Activated CD4-positive, CD25-positive, alpha-beta regulatory T cell treated with anti-CD3 and anti-CD28 coated beads, Interleukin-2, amount 50 U/mL, for 24 hours (primary cell): ENCODE data around the gene SMAD5.

ENCODE experiments used
- ATAC-seq, 2 donors: fragments of 150-1000 bp; cut with Tn5 transposase; one replicate each; pipeline ENCODE4 v1.10.0; 2021; ENCODE audit warnings: mild to moderate bottlenecking in 1 of 2, moderate library complexity in 1 of 2

Gene SMAD5

GRCh38 chr5:136115183-136115865 lies 17.3 kb upstream of the SMAD5 start:
- ATAC-seq = peak in 1 of 2 donors; percentile 13

- ATAC-seq = no peak
Measured at GRCh38 chr5:136120529-136120928, 12.1 kb upstream of the SMAD5 start.

GRCh38 chr5:136123236-136123768 lies 9.3 kb upstream of the SMAD5 start:
- peak in 1 of 2 donors; percentile 36 for ATAC-seq

- ATAC-seq = no peak
Measured at GRCh38 chr5:136127560-136127959, 5.1 kb upstream of the SMAD5 start.

GRCh38 chr5:136128481-136128880 lies 4.2 kb upstream of the SMAD5 start:
- no peak for ATAC-seq

GRCh38 chr5:136129445-136129844 lies 3.2 kb upstream of the SMAD5 start:
- ATAC-seq = no peak

- no peak for ATAC-seq
Measured at GRCh38 chr5:136130581-136130980, 2.1 kb upstream of the SMAD5 start.

- no peak for ATAC-seq
Measured at GRCh38 chr5:136132087-136132486, 558 bp upstream of the SMAD5 start.

- peak; percentile 42 to 44 for ATAC-seq
Measured at GRCh38 chr5:136133222-136133921, 727 bp downstream of the SMAD5 start.

GRCh38 chr5:136133922-136134379 lies 1.3 kb downstream of the SMAD5 start:
- no peak for ATAC-seq

GRCh38 chr5:136134653-136135052 lies 2.0 kb downstream of the SMAD5 start:
- ATAC-seq = no peak

GRCh38 chr5:136135536-136135935 lies 2.9 kb downstream of the SMAD5 start:
- no peak for ATAC-seq

GRCh38 chr5:136137497-136138220 lies 5.0 kb downstream of the SMAD5 start:
- no peak for ATAC-seq

- ATAC-seq = peak; percentile 70 to 82
Measured at GRCh38 chr5:136141561-136141960, 8.9 kb downstream of the SMAD5 start.

GRCh38 chr5:136143312-136143711 lies 10.7 kb downstream of the SMAD5 start:
- ATAC-seq = no peak

- ATAC-seq = no peak
Measured at GRCh38 chr5:136143763-136144162, 11.1 kb downstream of the SMAD5 start.

GRCh38 chr5:136145030-136145429 lies 12.4 kb downstream of the SMAD5 start:
- ATAC-seq = no peak

GRCh38 chr5:136146201-136146600 lies 13.6 kb downstream of the SMAD5 start:
- no peak for ATAC-seq

GRCh38 chr5:136147632-136148031 lies 15.0 kb downstream of the SMAD5 start:
- no peak for ATAC-seq

- no peak for ATAC-seq
Measured at GRCh38 chr5:136149891-136150290, 17.2 kb downstream of the SMAD5 start.

GRCh38 chr5:136153581-136154236 lies 21.1 kb downstream of the SMAD5 start:
- no peak for ATAC-seq

- no peak for ATAC-seq
Measured at GRCh38 chr5:136155078-136155477, 22.4 kb downstream of the SMAD5 start.

GRCh38 chr5:136155761-136156160 lies 23.1 kb downstream of the SMAD5 start:
- no peak for ATAC-seq
